Measurements from ENCODE around the gene TET1. TPM values are rescaled to one million over a fixed set of nuclear protein-coding genes. Genes with fewer than 3 reads are reported as not detected.
"Not testable (repeated sequence)": the region's sequence is repeated elsewhere in the genome, so short reads cannot be mapped to it uniquely, and the experiment has no call there.

Gene TET1
- polyA plus RNA-seq, 2 of the 4 experiments (the other 2 are of a cell fraction), result 0.45 to 1.8 TPM

- TF ChIP-seq EHMT2 (IDR thresholded peaks at IDR 0.05; ENCODE audit: low read depth) (no peak), HES2 (IDR thresholded peaks at IDR 0.05) (no peak), HDAC2 (IDR thresholded peaks at IDR 0.05) (no peak), CBX2 (IDR thresholded peaks at IDR 0.05; ENCODE audit: borderline replicate concordance, low read depth) (no peak), SMC3 (IDR thresholded peaks at IDR 0.05) (no peak), ATOH8 (CRISPR knock-in tag; IDR thresholded peaks at IDR 0.05; ENCODE audit: low read depth) (no peak), ESRRA (IDR thresholded peaks at IDR 0.05; ENCODE audit: borderline replicate concordance, low read length) (no peak), TFCP2L1 (CRISPR knock-in tag; IDR thresholded peaks at IDR 0.05) (no peak)
These were observed 174.2 kb downstream of the TET1 start (continued) for GRCh38 chr10:68734349-68734748.

GRCh38 chr10:68735119-68735518 is 175.0 kb downstream of the TET1 start:
- ChIA-PET CTCF (no interaction called here), POLR2A (interaction anchor here (0.6 kb wide), 1 partner anchor 132 kb away, joined by 8 read pairs; no protein-coding TSS in a partner anchor)
- Histone ChIP-seq H3K4me1 (no peaks in the 10 kb centered on the region), H3K4me2 (no peak overlapping the region), H3K9me3 (no peaks in the 10 kb centered on the region), H3K4me3 (no peak overlapping the region), H3K27ac (no peak overlapping the region)
- TF ChIP-seq CEBPB (IDR thresholded peaks at IDR 0.05), result peak in 1 of 2 experiments; percentile 29; a peak in 1 of 4 replicates
- TF ChIP-seq, protein P1, sequence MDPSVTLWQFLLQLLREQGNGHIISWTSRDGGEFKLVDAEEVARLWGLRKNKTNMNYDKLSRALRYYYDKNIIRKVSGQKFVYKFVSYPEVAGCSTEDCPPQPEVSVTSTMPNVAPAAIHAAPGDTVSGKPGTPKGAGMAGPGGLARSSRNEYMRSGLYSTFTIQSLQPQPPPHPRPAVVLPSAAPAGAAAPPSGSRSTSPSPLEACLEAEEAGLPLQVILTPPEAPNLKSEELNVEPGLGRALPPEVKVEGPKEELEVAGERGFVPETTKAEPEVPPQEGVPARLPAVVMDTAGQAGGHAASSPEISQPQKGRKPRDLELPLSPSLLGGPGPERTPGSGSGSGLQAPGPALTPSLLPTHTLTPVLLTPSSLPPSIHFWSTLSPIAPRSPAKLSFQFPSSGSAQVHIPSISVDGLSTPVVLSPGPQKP (IDR thresholded peaks at IDR 0.05; ENCODE audit: low read depth, low read length), result no peak
- FAIRE-seq (no peak), DNase-seq (ENCODE audit: low read depth in 1 of 2, low spot score in 1 of 2) (no peak), ATAC-seq (no peak)
- 75% methylated on average over 6 of the region's 6 CpGs for WGBS (ENCODE audit: missing lambda C conversion rate)

GRCh38 chr10:68735739-68736138 is 175.6 kb downstream of the TET1 start:
- H3K4me3 ChIP-seq; H3K9me3 ChIP-seq; FAIRE-seq; DNase-seq (ENCODE audit: low read depth in 1 of 2, low spot score in 1 of 2); H3K4me2 ChIP-seq; H3K4me1 ChIP-seq; H3K27ac ChIP-seq; ATAC-seq; POLR2A ChIA-PET: not testable (repeated sequence)
- CTCF ChIA-PET, result interaction anchor here (0.6 kb wide), 1 partner anchor 699 kb away, joined by 3 read pairs; no protein-coding TSS in a partner anchor
- WGBS (ENCODE audit: missing lambda C conversion rate), result 83% methylated on average over 7 of the region's 7 CpGs

GRCh38 chr10:68740676-68741075 is 180.5 kb downstream of the TET1 start:
- H3K4me1 ChIP-seq; H3K4me2 ChIP-seq; ATAC-seq; DNase-seq (ENCODE audit: low read depth in 1 of 2, low spot score in 1 of 2); FAIRE-seq; H3K9me3 ChIP-seq; H3K4me3 ChIP-seq; H3K27ac ChIP-seq; CTCF ChIA-PET: not testable (repeated sequence)
- POLR2A ChIA-PET, result interaction anchor here (0.9 kb wide), 1 partner anchor 13 kb away, joined by 4 read pairs; no protein-coding TSS in a partner anchor
- 98% methylated on average over 5 of the region's 5 CpGs for WGBS (ENCODE audit: missing lambda C conversion rate)
- TF ChIP-seq ZC3H11A (IDR thresholded peaks at IDR 0.05), result peak; percentile 91

- no peaks in the 10 kb centered on the region for H3K9me3 ChIP-seq
- FAIRE-seq (no peak), DNase-seq (ENCODE audit: low read depth in 1 of 2, low spot score in 1 of 2) (no peak), ATAC-seq (no peak)
- no peak overlapping the region for H3K27ac ChIP-seq
- no peaks in the 10 kb centered on the region for H3K4me1 ChIP-seq
- POLR2A ChIA-PET, result no interaction called here
- H3K4me2 ChIP-seq, result no peak overlapping the region
- no peak overlapping the region for H3K4me3 ChIP-seq
- CTCF ChIA-PET, result no interaction called here
- WGBS (ENCODE audit: missing lambda C conversion rate), result 78% methylated on average over 6 of the region's 6 CpGs
- no peak for TF ChIP-seq ZC3H11A (IDR thresholded peaks at IDR 0.05)
- no peak for TF ChIP-seq POLR2A (IDR thresholded peaks at IDR 0.05; ENCODE audit: low read length)
- TF ChIP-seq ATOH8 (CRISPR knock-in tag; IDR thresholded peaks at IDR 0.05; ENCODE audit: low read depth), result no peak
- no peak for TF ChIP-seq GATA3 (IDR thresholded peaks at IDR 0.05; ENCODE audit: borderline replicate concordance)
- TF ChIP-seq, protein P2, sequence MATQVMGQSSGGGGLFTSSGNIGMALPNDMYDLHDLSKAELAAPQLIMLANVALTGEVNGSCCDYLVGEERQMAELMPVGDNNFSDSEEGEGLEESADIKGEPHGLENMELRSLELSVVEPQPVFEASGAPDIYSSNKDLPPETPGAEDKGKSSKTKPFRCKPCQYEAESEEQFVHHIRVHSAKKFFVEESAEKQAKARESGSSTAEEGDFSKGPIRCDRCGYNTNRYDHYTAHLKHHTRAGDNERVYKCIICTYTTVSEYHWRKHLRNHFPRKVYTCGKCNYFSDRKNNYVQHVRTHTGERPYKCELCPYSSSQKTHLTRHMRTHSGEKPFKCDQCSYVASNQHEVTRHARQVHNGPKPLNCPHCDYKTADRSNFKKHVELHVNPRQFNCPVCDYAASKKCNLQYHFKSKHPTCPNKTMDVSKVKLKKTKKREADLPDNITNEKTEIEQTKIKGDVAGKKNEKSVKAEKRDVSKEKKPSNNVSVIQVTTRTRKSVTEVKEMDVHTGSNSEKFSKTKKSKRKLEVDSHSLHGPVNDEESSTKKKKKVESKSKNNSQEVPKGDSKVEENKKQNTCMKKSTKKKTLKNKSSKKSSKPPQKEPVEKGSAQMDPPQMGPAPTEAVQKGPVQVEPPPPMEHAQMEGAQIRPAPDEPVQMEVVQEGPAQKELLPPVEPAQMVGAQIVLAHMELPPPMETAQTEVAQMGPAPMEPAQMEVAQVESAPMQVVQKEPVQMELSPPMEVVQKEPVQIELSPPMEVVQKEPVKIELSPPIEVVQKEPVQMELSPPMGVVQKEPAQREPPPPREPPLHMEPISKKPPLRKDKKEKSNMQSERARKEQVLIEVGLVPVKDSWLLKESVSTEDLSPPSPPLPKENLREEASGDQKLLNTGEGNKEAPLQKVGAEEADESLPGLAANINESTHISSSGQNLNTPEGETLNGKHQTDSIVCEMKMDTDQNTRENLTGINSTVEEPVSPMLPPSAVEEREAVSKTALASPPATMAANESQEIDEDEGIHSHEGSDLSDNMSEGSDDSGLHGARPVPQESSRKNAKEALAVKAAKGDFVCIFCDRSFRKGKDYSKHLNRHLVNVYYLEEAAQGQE (IDR thresholded peaks at IDR 0.05), result no peak
- TF ChIP-seq HES2 (IDR thresholded peaks at IDR 0.05), result no peak
- TF ChIP-seq, protein P3, sequence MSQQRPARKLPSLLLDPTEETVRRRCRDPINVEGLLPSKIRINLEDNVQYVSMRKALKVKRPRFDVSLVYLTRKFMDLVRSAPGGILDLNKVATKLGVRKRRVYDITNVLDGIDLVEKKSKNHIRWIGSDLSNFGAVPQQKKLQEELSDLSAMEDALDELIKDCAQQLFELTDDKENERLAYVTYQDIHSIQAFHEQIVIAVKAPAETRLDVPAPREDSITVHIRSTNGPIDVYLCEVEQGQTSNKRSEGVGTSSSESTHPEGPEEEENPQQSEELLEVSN (IDR thresholded peaks at IDR 0.05; ENCODE audit: borderline replicate concordance, low read depth), result no peak
- no peak for TF ChIP-seq EHMT2 (IDR thresholded peaks at IDR 0.05; ENCODE audit: low read depth)
- no peak for TF ChIP-seq HOXB5 (CRISPR knock-in tag; IDR thresholded peaks at IDR 0.05)
- TF ChIP-seq, protein P4, sequence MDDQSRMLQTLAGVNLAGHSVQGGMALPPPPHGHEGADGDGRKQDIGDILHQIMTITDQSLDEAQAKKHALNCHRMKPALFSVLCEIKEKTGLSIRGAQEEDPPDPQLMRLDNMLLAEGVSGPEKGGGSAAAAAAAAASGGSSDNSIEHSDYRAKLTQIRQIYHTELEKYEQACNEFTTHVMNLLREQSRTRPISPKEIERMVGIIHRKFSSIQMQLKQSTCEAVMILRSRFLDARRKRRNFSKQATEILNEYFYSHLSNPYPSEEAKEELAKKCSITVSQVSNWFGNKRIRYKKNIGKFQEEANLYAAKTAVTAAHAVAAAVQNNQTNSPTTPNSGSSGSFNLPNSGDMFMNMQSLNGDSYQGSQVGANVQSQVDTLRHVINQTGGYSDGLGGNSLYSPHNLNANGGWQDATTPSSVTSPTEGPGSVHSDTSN (IDR thresholded peaks at IDR 0.05), result no peak
- no peak for TF ChIP-seq MYC (IDR thresholded peaks at IDR 0.05; ENCODE audit: borderline replicate concordance, low read length)
- no peak for TF ChIP-seq HOXB13 (CRISPR knock-in tag; IDR thresholded peaks at IDR 0.05; ENCODE audit: low read depth)
These were observed 182.3 kb downstream of the TET1 start for GRCh38 chr10:68742397-68742796.

All from A549 (cell line).